GM12801 (cell line): ENCODE results near the gene CFAP58.

Experiments
- TF ChIP-seq, protein P1 (sequence below): IDR thresholded peaks from one replicate; pipeline ENCODE4 v1.5.1; 2011; ENCODE audit warnings: control low read depth; ENCODE audit not compliant: insufficient read length; ENCODE audit errors: extremely low read depth

Gene CFAP58

DNA sequence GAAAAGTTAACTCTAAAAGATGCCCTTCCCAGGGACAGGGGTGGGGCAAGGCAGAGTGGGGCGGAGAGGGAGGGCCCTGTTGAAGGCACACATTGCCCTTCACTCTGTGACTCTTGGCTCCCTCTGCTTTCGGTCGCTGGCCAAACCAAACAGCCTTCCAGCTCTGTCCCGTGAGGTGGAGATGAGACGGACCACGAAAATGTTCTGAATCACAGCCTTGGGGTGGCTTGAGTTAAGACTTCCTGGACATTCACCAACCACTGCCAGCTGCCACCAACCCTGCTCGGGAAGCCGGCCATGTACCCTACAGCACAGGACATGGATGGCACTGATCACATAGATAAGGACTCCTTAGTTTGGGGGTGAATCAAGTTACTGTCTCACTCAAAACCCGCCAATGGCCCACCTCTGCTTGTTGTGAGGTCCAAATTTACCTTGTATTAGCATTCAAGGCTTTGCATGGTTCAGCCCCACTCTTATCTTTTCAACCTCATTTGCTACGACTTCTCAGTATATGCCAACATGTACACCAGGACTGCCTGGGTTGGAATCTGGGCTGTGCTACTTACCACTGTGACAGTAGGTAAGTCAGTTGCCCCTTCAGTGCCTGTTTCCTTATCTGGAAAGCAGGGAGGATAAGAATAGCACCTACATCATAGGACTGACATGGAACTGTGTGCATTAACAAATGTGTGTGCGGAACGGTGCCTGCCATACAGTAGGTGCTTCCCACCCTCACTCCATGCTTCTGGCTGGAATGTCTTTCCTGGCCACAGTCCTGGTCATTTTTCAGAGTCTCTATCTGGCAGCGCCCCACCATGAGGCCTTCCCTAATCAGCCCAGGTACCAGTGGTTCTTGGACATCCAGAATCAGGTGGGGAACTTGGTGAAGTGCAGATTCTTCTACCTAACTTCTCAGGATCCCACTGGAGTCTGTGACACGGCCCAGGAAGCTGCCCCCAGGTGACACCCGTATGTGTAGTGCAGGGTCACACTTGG is 43.4 kb upstream of the CFAP58 start:
- TF ChIP-seq, protein P1, sequence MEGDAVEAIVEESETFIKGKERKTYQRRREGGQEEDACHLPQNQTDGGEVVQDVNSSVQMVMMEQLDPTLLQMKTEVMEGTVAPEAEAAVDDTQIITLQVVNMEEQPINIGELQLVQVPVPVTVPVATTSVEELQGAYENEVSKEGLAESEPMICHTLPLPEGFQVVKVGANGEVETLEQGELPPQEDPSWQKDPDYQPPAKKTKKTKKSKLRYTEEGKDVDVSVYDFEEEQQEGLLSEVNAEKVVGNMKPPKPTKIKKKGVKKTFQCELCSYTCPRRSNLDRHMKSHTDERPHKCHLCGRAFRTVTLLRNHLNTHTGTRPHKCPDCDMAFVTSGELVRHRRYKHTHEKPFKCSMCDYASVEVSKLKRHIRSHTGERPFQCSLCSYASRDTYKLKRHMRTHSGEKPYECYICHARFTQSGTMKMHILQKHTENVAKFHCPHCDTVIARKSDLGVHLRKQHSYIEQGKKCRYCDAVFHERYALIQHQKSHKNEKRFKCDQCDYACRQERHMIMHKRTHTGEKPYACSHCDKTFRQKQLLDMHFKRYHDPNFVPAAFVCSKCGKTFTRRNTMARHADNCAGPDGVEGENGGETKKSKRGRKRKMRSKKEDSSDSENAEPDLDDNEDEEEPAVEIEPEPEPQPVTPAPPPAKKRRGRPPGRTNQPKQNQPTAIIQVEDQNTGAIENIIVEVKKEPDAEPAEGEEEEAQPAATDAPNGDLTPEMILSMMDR = no peak

GRCh38 chr10:104311184-104311720 is 42.4 kb upstream of the CFAP58 start:
- TF ChIP-seq, protein P1 = no peak

DNA sequence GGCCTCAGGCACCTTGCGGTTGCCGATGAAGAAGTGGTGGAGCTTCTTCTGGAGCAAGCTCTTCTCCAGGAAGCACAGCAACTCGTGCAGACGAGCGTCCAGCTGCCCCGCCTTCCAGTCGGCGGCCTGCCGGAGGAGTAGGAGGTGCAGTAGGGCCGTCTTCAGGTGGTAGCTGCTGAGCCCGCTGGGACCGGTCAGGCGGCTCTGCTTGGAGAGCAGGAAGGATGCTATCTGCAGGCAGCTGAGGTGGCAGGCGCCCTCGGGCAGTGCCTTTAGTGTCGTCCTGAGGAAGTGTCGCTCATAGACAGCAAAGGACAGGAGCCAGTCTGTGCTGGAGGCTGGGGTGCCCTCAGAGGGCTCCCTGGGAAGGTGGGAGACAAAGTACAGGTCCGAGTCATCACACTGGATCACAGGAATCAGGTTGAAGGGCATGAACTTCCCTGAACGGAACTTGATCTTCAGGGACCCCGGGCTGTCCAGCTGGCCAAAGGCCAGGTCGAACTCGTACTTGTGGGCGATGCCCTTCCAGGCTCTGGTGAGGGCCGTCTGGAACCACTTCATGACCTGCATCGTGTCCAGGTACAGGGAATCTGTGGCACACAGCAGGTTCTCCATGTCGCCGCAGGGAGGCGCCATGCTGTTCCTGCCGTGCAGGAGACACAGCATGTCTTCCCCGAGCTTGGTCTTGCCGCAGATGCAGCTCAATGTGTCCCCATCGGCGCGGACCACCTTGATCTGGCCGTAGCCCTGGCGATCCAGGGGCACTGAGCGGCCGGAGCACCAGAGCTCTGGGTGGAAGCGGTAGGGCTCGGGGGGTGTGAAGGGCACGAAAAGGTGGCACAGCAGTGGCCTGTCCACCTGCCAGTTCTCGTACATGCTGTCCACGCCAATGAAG is 38.8 kb upstream of the CFAP58 start:
- TF ChIP-seq, protein P1 = no peak

GRCh38 chr10:104315486-104315921 is 38.1 kb upstream of the CFAP58 start:
- TF ChIP-seq, protein P1 = no peak

GRCh38 chr10:104316321-104317099 is 37.1 kb upstream of the CFAP58 start:
- TF ChIP-seq, protein P1 = no peak

DNA sequence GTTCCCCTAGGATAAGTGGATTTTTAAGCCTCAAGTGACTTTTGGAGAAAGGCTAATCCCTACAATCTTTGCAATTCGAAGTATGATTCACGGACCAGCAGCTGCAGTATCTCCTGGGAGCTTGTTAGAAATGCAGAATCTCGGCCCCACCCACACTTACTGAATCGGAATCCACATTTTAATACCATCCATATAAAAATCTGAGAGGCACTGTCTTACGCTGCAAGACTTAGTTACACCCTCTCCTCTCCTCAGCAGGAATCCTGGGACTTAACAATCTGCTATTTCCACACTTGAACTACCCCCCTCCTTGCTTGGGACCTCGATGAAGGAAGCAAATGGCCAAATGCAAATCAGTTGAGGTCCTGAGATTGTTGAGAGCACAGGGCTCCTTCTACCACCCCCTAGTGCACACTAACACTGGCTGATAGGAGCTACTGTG is 36.3 kb upstream of the CFAP58 start:
- TF ChIP-seq, protein P1 = no peak
